ENCODE measurements around the gene VPS54.

The VPS54 gene

DNA sequence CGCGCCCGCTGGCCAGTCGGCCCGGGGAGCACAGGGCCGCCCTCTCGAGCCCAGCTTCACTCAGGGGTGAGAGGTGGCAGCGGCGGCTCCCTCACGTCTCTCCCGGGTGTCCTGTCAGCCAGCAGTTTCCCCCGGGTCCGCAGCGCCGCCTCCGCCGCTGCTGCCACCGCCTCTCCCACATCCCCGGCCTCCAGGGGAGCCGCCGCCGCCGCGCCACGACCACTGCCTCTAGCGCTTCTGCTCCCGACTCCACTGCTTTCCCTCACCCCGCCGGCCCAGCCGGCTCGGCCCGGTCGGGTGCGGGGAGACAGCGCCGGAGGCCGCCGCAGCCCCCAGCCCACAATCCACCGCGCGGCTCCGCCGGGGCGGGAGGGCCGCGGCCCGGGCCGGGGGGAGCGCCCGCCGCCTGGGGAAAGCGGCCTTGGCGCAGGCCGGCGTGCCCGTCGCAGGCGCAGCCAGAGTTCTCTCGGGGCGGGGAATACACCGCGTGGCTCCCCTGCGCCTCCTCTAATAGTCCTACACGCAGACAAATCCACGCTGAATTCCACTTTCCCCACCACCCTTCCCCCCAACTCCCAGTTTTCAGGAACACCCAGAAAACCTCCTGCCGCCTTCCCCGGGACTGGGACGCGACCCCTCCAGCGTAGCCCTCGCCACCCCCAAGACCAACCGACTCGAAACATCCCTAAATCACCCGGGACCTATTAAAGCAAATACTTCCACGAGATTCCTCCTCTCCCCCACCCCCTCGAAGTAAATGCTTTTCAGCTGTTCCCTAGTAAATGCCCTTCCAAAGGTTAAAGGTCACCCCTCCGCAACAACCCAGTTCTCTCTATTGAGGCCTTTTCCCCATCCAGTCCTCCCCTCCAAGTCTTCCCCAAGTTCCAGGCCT lies at the start of gene VPS54:
VPS54 (minus strand) TSS at position 346 of the 892 bp plus-strand sequence. CDS start 35,429 bp downstream, outside the sequence.
- DNase-seq (ENCODE audit: low read depth in 3 of 3) = peak; percentile 13 to 49 (median 28)

DNA sequence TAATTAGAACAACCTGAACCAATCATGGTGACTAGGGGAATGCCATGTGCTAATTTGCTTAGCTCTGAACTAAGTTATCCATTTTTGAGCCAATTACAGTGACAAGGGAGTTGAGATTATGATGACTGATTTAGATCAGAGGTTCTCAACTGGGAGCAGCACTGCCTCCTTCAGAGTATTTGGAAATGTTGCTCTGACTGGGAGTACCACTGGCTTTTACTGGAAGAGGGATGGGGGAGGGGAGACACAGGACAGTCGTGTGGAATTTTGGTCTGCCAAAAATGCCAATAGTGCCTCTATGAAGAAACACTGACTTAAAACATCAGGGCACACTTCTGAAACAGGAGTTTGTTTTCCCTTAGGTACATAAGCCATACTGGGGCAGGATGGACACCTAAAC lies 48.1 kb upstream of the VPS54 start:
- DNase-seq (ENCODE audit: low read depth in 3 of 3) = no peak

- no peak for DNase-seq (ENCODE audit: low read depth in 3 of 3)
Measured at GRCh38 chr2:64065516-64065915, 46.3 kb upstream of the VPS54 start.

GRCh38 chr2:64063924-64064331 lies 44.7 kb upstream of the VPS54 start:
- DNase-seq (ENCODE audit: low read depth in 3 of 3) = no peak

- DNase-seq (ENCODE audit: low read depth in 3 of 3) = no peak
Measured at GRCh38 chr2:64063454-64063853, 44.2 kb upstream of the VPS54 start.

GRCh38 chr2:64062840-64063239 lies 43.6 kb upstream of the VPS54 start:
- no peak for DNase-seq (ENCODE audit: low read depth in 3 of 3)

GRCh38 chr2:64059270-64059669 lies 40.0 kb upstream of the VPS54 start:
- DNase-seq (ENCODE audit: low read depth in 3 of 3) = no peak

DNA sequence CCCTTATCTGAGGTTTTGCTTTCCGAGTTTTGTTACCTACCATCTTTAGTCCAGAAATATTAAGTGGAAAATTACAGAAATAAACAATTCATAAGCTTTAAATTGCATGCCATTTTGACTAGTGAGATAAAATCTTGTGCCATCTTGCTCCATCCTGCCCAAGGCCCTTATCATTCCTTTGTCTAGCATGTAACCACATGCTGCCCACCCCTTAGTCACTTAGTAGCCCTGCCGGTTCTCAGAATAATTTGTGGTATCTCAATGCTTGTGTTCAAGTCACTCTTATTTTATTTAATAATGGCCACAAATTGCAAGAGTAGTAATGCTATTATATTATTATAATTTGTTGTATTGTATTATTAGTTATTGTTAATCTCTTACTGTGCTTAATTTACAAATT lies 36.8 kb upstream of the VPS54 start:
- no peak for DNase-seq (ENCODE audit: low read depth in 3 of 3)

DNA sequence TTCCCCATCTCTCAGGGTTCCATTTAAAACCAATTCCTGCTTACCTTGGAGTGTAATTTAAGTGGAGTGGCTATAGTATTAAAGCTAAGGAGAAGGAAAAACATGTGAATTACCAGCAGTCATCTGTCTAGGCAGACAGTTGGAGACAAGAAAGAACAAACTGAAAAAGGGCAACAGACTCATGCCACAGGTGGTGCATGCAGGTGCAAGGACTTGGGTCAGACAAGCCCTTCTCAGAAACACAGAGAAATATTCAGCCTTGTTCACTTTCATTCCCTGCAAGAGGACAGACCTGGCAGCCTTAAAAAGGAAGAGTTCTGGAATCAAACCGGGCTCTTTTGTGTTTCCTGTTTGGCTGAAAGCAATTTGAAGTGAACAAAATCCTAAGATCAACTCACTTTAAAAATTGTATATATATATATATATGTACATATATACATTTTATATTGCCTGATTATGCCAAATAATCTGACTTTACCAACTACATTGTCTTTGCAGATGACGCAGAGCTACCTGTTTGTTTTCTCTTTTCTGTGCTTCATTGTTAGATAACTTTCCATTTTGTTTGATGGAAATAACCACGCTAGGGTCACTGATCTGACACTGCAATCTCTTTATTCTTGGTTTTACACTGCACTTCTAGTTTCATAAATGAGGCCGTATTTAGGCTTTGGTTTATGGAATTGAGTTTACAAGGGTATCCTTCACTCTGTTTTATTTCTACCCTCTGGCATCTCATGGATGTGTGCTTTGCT lies 35.1 kb upstream of the VPS54 start:
- DNase-seq (ENCODE audit: low read depth in 3 of 3) = no peak

GRCh38 chr2:64052463-64053241 lies 33.4 kb upstream of the VPS54 start:
- no peak for DNase-seq (ENCODE audit: low read depth in 3 of 3)

- DNase-seq (ENCODE audit: low read depth in 3 of 3) = peak; percentile 27 to 53 (median 51)
Measured at GRCh38 chr2:64049633-64050220, 30.5 kb upstream of the VPS54 start.

DNA sequence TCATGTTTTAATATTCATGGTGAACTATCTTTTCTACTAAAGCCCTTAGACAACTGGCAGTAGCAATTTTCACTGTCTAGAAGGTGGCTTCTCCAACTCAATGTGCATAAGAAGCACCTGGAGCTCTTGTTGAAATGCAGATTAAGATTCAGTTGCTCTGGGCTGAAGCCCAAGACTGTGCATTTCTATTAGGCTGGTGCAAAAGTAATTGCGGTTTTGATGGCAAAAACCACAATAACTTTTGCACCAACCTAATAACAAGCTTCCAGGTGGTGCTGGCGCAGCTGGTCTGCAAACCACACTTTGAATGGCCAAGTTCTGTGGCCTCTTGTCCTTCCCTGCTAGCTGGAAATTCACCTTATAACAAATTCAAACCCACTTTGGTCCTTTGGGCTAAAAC lies 26.7 kb upstream of the VPS54 start:
- no peak for DNase-seq (ENCODE audit: low read depth in 3 of 3)

DNA sequence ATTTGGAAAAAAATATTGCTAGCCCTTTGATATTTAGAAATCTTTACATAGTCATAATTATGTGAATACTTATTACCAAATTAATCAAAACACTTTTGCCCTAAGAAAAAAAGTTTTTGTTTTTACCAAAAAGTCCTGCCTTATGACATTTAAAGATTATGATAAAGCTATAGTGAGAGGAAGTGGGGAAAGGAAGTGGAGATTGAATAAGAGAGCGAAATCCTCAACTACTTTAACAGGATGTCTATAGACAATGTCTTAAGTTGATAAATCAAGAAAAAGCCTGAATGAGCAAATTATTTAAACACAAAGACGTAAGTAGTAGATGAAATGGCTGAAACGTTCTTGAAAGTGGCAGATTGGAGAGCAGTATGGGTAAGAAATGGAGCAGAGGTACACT lies 20.9 kb upstream of the VPS54 start:
- no peak for DNase-seq (ENCODE audit: low read depth in 3 of 3)

DNA sequence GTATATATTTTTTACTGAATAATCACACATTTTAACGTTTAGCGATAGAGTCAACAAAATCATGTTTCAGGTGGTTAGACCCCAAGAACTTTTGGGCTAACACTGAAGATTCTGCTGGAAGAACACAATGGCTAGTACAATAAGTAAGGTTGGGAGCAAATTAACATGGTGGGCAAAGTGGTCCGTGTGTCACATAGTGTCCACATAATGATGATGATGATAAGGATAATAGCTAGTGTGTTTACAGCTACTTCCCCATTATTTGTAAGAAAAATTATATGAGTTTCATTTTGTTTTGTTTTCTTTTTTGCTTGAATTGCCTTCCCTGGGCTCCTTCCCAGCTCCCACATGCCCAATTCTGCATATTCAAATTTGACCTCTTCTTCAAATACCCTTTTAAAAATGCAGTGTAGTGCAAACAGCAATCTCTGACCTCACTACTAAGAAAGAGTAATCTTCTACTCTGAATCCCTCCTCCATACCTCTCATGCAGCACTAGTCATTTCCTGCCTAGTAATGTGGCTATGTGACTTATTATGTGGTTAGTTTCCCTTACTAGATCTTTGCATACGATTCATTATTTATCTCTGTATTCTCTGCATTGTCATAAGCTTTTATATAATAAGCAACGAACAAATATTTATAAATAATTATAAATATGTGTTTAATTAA lies 16.9 kb upstream of the VPS54 start:
- DNase-seq (ENCODE audit: low read depth in 3 of 3) = no peak

DNA sequence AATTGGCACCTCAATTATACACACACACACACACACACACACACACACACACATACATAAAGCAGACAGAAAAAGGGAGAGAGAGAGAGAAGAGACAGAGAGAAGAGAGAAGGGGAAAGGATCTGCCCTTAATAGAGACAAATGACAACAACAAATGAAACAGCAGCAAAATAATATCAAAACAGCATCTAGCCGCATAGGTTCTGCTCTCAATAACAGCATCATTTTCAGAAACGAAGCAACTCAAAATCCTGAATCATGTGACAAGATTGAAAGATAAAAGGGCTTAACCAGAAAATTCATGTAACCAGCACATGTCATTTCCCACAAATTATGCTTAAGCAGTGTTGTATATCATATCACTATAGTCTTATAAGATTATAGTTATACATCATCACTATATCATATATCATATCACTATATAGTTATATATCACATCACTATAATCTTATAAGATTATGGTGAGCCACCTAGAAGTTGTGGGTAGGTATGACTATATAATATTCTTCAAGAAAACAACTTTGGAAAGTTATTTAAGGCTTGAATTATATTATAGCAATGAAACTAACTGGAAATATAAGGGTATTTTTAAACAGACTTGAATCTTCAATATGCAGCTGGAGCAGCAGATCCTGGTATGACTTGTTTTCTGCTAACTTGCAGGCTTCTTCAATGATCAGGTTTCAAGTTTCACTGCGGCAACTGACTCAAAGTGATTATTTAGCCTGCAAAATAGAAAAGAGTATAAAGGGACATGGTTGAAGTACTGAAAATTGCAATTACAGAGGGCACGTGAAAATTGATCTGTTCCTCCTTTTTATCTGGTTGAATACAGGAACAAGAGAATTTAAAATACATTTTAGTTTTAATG lies 16.1 kb upstream of the VPS54 start:
- no peak for DNase-seq (ENCODE audit: low read depth in 3 of 3)

GRCh38 chr2:64029116-64029665 lies 10.0 kb upstream of the VPS54 start:
- DNase-seq (ENCODE audit: low read depth in 3 of 3) = no peak

- no peak for DNase-seq (ENCODE audit: low read depth in 3 of 3)
Measured at GRCh38 chr2:64025741-64026140, 6.5 kb upstream of the VPS54 start.

GRCh38 chr2:64024259-64024949 lies 5.2 kb upstream of the VPS54 start:
- no peak for DNase-seq (ENCODE audit: low read depth in 3 of 3)
